Activated CD8-positive, alpha-beta memory T cell treated with anti-CD3 and anti-CD28 coated beads, Interleukin-2, amount 50 U/mL, for 24 hours (primary cell): ENCODE measurements around the gene UTS2R.
"Not testable (repeated sequence)": the region's sequence is repeated elsewhere in the genome, so short reads cannot be mapped to it uniquely, and the experiment has no call there.

Experiments
- DNase-seq: peaks from one replicate; pipeline ENCODE4 v3.0.0-alpha.2; 2020; ENCODE audit errors: extremely low read depth

Gene UTS2R

GRCh38 chr17:82408938-82409318, 37.4 kb downstream of the UTS2R start:
- no peak for DNase-seq

- DNase-seq = no peak
Observed at GRCh38 chr17:82410014-82410716, 38.6 kb downstream of the UTS2R start.

GRCh38 chr17:82411396-82412053, 40.0 kb downstream of the UTS2R start:
- DNase-seq = no peak

- DNase-seq = not testable (repeated sequence)
Observed at GRCh38 chr17:82412081-82412480, 40.5 kb downstream of the UTS2R start.

- DNase-seq = no peak
Observed at GRCh38 chr17:82412535-82413520, 41.3 kb downstream of the UTS2R start.

GRCh38 chr17:82414548-82415281, 43.1 kb downstream of the UTS2R start:
- peak; percentile 47 for DNase-seq

GRCh38 chr17:82415336-82415735, 43.8 kb downstream of the UTS2R start:
- DNase-seq = no peak

GRCh38 chr17:82415786-82416185, 44.2 kb downstream of the UTS2R start:
- no peak for DNase-seq

- DNase-seq = no peak
Observed at GRCh38 chr17:82416264-82416663, 44.7 kb downstream of the UTS2R start.

GRCh38 chr17:82416771-82417170, 45.2 kb downstream of the UTS2R start:
- DNase-seq = no peak

GRCh38 chr17:82418001-82418986, 46.7 kb downstream of the UTS2R start, which contains the start of the genes HEXD and OGFOD3:
TSS of gene HEXD (plus strand) at chr17:82418347. CDS start at chr17:82419800, 1,453 bp downstream.
TSS of gene OGFOD3 (minus strand) at chr17:82418586. CDS start at chr17:82418485, 101 bp downstream.
- DNase-seq = peak; percentile 34

GRCh38 chr17:82419540-82419939, 48.0 kb downstream of the UTS2R start:
- DNase-seq = no peak

- peak; percentile 21 for DNase-seq
Observed at GRCh38 chr17:82424001-82424862, 52.7 kb downstream of the UTS2R start.

- no peak for DNase-seq
Observed at GRCh38 chr17:82424863-82425159, 53.2 kb downstream of the UTS2R start.
